Thyroid gland (tissue), 4 donors: Measurements from ENCODE around the gene LAIR2.

Source experiments
- POLR2A ChIP-seq, 2 donors: fragments of 450-650 bp; IDR thresholded peaks; one replicate each; pipeline ENCODE4 v1.6.1; 2017; ENCODE audit warnings: antibody characterized with exemption in 2 of 2, mild to moderate bottlenecking in 2 of 2, moderate library complexity in 1 of 2
- TF ChIP-seq, protein P1 (sequence below), 6 experiments: fragments of 200-600 bp in 3 of 6; fragments of 450-650 bp in 3 of 6; sonication (generic) in 3 of 6; IDR thresholded peaks; one replicate each; pipeline ENCODE4 v1.5.1; 2016 to 2019; ENCODE audit warnings: antibody characterized with exemption in 6 of 6, mild to moderate bottlenecking in 2 of 6, inconsistent platforms in 1 of 6, moderate library complexity in 1 of 6

DNA sequence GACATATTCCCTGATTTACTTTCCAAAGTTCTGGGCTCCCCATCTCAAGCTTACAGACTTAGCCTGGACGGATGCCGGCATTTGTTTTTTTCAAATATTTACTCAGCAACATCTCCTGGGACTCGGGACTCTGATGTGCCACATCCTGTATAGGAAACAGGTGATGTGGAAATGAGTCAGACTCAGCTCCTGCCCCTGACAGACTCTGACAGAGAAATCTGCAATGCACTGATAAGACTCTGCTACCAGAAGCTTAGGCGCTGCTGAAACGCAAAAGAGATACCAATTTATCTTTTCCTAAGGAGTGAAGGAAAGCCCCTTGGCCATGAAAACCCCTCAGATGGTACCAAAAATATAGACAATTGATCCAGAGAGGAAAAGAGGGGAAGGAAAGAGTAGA is 16.2 kb downstream of the LAIR2 start:
- TF ChIP-seq, protein P1, sequence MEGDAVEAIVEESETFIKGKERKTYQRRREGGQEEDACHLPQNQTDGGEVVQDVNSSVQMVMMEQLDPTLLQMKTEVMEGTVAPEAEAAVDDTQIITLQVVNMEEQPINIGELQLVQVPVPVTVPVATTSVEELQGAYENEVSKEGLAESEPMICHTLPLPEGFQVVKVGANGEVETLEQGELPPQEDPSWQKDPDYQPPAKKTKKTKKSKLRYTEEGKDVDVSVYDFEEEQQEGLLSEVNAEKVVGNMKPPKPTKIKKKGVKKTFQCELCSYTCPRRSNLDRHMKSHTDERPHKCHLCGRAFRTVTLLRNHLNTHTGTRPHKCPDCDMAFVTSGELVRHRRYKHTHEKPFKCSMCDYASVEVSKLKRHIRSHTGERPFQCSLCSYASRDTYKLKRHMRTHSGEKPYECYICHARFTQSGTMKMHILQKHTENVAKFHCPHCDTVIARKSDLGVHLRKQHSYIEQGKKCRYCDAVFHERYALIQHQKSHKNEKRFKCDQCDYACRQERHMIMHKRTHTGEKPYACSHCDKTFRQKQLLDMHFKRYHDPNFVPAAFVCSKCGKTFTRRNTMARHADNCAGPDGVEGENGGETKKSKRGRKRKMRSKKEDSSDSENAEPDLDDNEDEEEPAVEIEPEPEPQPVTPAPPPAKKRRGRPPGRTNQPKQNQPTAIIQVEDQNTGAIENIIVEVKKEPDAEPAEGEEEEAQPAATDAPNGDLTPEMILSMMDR (IDR thresholded peaks at IDR 0.05): no peak
- no peak for TF ChIP-seq POLR2A (IDR thresholded peaks at IDR 0.05)
